GM10266 (cell line): Measurements from ENCODE around the gene PCDH9.

Experiments used
- DNase-seq: peaks from one replicate; pipeline ENCODE4 v3.0.0; 2012; ENCODE audit errors: extremely low spot score
- TF ChIP-seq, protein P1 (sequence below): IDR thresholded peaks from 2 replicates; pipeline ENCODE4 v1.5.1; 2012; ENCODE audit warnings: mild to moderate bottlenecking, low read depth; ENCODE audit not compliant: control insufficient read depth, insufficient read depth; ENCODE audit errors: missing control alignments

The PCDH9 gene

GRCh38 chr13:67130444-67130843, 99.7 kb downstream of the PCDH9 start:
- TF ChIP-seq, protein P1, sequence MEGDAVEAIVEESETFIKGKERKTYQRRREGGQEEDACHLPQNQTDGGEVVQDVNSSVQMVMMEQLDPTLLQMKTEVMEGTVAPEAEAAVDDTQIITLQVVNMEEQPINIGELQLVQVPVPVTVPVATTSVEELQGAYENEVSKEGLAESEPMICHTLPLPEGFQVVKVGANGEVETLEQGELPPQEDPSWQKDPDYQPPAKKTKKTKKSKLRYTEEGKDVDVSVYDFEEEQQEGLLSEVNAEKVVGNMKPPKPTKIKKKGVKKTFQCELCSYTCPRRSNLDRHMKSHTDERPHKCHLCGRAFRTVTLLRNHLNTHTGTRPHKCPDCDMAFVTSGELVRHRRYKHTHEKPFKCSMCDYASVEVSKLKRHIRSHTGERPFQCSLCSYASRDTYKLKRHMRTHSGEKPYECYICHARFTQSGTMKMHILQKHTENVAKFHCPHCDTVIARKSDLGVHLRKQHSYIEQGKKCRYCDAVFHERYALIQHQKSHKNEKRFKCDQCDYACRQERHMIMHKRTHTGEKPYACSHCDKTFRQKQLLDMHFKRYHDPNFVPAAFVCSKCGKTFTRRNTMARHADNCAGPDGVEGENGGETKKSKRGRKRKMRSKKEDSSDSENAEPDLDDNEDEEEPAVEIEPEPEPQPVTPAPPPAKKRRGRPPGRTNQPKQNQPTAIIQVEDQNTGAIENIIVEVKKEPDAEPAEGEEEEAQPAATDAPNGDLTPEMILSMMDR, result no peak
- DNase-seq, result no peak

- TF ChIP-seq, protein P1, result no peak
- DNase-seq, result no peak
These were observed 102.0 kb downstream of the PCDH9 start for GRCh38 chr13:67128136-67128535.

DNA sequence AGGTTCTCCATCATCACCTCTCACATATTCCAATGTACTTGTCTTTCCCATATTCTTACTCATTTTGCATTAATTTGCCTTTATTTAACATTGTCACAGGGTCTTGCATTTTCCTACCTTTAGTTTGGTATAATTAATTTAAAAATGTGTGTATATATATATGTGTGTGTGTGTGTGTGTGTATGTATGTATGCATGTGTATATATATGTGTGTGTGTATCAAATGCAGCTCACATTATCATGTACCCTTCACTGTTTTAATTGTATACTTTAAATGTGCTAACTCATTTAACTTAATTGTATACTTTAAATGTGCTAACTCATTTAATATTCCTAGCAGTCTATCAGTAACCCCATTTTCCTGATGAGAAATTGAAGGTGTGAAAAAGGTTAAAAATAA, 104.5 kb downstream of the PCDH9 start:
- TF ChIP-seq, protein P1, result no peak
- DNase-seq, result no peak

DNA sequence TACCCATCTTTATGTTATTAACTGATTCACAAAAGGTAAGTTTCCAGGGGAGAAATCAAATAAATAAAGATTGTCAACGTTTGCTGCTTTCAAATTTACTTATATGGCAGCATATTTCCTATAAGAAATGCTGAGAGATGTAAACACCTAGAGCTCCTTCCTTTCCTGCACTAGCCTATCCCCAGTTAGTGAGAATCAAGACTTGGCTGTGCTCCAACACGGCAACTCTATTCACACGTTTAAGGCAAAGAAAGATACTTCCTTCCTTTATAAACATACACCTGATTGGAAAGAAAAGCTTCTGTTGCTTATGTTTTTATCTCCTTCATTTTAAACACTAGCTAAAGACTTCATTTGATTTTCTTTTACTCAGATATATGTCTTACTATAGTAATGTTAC, 107.0 kb downstream of the PCDH9 start:
- TF ChIP-seq, protein P1, result no peak
- no peak for DNase-seq

- TF ChIP-seq, protein P1, result no peak
- no peak for DNase-seq
These were observed 107.9 kb downstream of the PCDH9 start for GRCh38 chr13:67122251-67122650.

DNA sequence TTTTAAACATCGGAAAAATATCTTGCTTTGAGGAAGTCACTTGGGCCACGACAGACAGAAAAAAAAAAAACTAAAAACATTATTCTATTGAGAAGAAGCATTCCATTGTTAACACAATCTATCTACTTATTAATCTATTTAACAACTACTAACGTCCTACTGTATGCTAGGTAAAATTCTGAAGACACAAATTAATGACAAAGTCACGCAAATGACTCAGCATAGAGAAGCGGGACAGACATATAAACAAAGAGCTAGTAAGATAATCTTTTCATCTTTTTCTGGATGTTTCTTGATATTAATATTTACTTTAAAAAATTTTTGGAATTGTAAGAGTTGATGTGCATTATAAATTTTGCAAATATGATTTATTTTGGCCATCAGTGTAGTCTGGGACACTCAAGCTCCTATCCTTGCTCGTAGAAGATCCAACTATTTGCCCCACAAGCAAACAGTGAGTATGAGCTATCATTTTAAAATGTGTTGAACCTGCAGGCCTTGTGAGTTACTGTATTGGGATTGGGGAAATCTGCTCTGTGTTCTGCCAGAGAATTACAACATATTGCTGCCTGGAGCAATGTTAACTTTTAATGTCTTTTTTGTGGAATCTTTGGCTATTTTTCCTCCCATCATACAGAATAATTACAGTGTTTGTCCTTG, 109.1 kb downstream of the PCDH9 start:
- no peak for DNase-seq
- TF ChIP-seq, protein P1, result no peak

DNA sequence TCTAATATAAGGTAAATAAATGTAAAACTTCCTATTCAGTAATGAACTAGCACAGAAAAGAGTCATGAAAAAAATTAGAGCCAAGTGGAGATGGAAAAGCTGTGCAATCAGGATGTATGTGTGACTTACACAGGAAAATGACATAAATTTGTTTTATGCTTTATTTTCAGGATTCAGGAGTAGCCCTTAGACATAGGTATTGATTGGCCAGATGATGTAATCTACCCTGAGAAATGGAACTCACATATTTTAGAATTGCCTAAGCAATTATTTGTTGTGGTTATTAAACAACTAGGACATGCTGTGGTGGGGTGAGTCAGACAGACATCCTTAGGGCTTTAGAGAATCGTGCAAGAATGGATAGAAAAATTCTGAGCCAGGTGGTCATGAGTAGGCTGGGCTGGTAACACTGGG, 110.6 kb downstream of the PCDH9 start:
- TF ChIP-seq, protein P1, result no peak
- no peak for DNase-seq
